ENCODE measurements around the gene TAPBP. TPM values are rescaled to one million over a fixed set of nuclear protein-coding genes. Genes with fewer than 3 reads are reported as not detected.

The TAPBP gene
- 81.8 and 85.3 TPM in 2 replicates for total RNA-seq

GRCh38 chr6:33313709-33314514, at the start of gene TAPBP:
Gene TAPBP, minus strand, starts transcription at chr6:33314078. Its CDS starts 37 bp downstream, at chr6:33314041.

GRCh38 chr6:33317669-33318425, 4.0 kb upstream of the TAPBP start, which contains the start of gene ZBTB22:
Gene ZBTB22, minus strand, starts transcription at chr6:33317744. Its CDS starts 828 bp downstream, at chr6:33316916.

GRCh38 chr6:33298773-33299236, 15.1 kb downstream of the TAPBP start, which contains the start of gene RGL2:
Gene RGL2, minus strand, starts transcription at chr6:33298942. Its CDS starts 332 bp downstream, at chr6:33298610.

GRCh38 chr6:33288921-33289783, 24.7 kb downstream of the TAPBP start, which contains the start of the genes PFDN6 and WDR46:
Gene PFDN6, plus strand, starts transcription at chr6:33289601. Its CDS starts 256 bp downstream, at chr6:33289857.
Gene WDR46, minus strand, starts transcription at chr6:33289239. Its CDS starts 69 bp downstream, at chr6:33289170.

GRCh38 chr6:33276864-33277662, 36.8 kb downstream of the TAPBP start, which contains the start of gene B3GALT4:
Gene B3GALT4, plus strand, starts transcription at chr6:33277123. Its CDS starts 297 bp downstream, at chr6:33277420.

GRCh38 chr6:33271468-33272274, 42.2 kb downstream of the TAPBP start, which contains the start of the genes RPS18 and VPS52:
Gene RPS18, plus strand, starts transcription at chr6:33272075. Its CDS starts 45 bp downstream, at chr6:33272120.
Gene VPS52, minus strand, starts transcription at chr6:33271876. Its CDS starts 201 bp downstream, at chr6:33271675.

Other genes starting within 250 kb of the TAPBP start
- gene HLA-DPA1, start 240.4 kb downstream of the TAPBP start, total RNA-seq: 7.6 and 11.9 TPM in 2 replicates
- gene HLA-DPB1, start 238.1 kb downstream of the TAPBP start, total RNA-seq: 21.0 and 34.6 TPM in 2 replicates
- gene COL11A2, start 121.6 kb downstream of the TAPBP start, total RNA-seq: 0.26 and 0.65 TPM in 2 replicates
- 18.2 and 22.6 TPM in 2 replicates for gene RXRB, start 113.4 kb downstream of the TAPBP start, total RNA-seq
- 84.9 and 96.4 TPM in 2 replicates for gene SLC39A7, start 113.2 kb downstream of the TAPBP start, total RNA-seq
- 3.2 and 3.3 TPM in 2 replicates for gene HSD17B8, start 109.4 kb downstream of the TAPBP start, total RNA-seq
- 23.9 and 25.7 TPM in 2 replicates for gene RING1, start 105.6 kb downstream of the TAPBP start, total RNA-seq
- 42.2 and 44.6 TPM in 2 replicates for gene VPS52, start 42.2 kb downstream of the TAPBP start, total RNA-seq
- gene RPS18, start 42.0 kb downstream of the TAPBP start, total RNA-seq: 2,534 and 3,321 TPM in 2 replicates
- gene B3GALT4, start 37.0 kb downstream of the TAPBP start, total RNA-seq: 7.6 and 8.2 TPM in 2 replicates
- 60.0 and 62.0 TPM in 2 replicates for gene WDR46, start 24.8 kb downstream of the TAPBP start, total RNA-seq
- gene PFDN6, start 24.5 kb downstream of the TAPBP start, total RNA-seq: 16.6 and 26.2 TPM in 2 replicates
- gene RGL2, start 15.1 kb downstream of the TAPBP start, total RNA-seq: 19.7 and 20.3 TPM in 2 replicates
- gene ZBTB22, start 3.7 kb upstream of the TAPBP start, total RNA-seq: 11.1 and 11.9 TPM in 2 replicates
- gene DAXX, start 8.9 kb upstream of the TAPBP start, total RNA-seq: 22.9 and 36.4 TPM in 2 replicates
- 10.5 and 15.9 TPM in 2 replicates for gene KIFC1, start 77.7 kb upstream of the TAPBP start, total RNA-seq
- gene PHF1, start 96.9 kb upstream of the TAPBP start, total RNA-seq: 19.7 and 22.9 TPM in 2 replicates
- 88.9 and 103 TPM in 2 replicates for gene CUTA, start 104.0 kb upstream of the TAPBP start, total RNA-seq
- 6.3 and 6.4 TPM in 2 replicates for gene SYNGAP1, start 106.0 kb upstream of the TAPBP start, total RNA-seq
- 3.3 and 5.0 TPM in 2 replicates for gene ZBTB9, start 140.5 kb upstream of the TAPBP start, total RNA-seq